DMS 273 treated with DMSO at 0.1 percent for 48 hours (cell line): ENCODE data around the gene SHROOM3.

Experiments
- DNase-seq: peaks from one replicate; lab custom pipeline; 2025; lab: John Stamatoyannopoulos, UW

Gene SHROOM3

GRCh38 chr4:76751612-76752343 is 316.7 kb downstream of the SHROOM3 start:
- DNase-seq: no peak

GRCh38 chr4:76752861-76753501 is 318.0 kb downstream of the SHROOM3 start:
- DNase-seq: peak; percentile 10

DNA sequence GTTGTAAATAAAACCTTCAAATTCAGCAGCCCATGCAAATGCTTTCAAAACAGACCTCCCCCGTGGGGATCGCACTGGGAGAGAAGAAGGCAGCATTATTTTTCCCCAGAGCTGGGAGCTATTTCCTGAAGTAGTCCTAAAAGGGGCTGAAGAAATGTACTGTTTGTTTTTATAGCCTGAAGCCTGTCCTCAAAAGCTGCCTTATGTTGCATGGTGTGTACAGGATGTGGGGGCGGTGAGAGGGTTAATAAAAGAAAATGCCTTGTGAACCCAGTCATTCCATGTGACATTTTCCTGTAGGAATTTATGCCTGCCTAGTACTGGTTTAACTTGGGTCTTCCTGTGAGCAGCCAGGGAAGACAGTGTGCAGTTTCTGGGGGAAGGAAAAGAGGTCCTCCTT is 318.8 kb downstream of the SHROOM3 start:
- no peak for DNase-seq

- no peak for DNase-seq
Observed at GRCh38 chr4:76754439-76754838, 319.4 kb downstream of the SHROOM3 start.

- no peak for DNase-seq
Observed at GRCh38 chr4:76755756-76756155, 320.7 kb downstream of the SHROOM3 start.

- no peak for DNase-seq
Observed at GRCh38 chr4:76756416-76756815, 321.4 kb downstream of the SHROOM3 start.

DNA sequence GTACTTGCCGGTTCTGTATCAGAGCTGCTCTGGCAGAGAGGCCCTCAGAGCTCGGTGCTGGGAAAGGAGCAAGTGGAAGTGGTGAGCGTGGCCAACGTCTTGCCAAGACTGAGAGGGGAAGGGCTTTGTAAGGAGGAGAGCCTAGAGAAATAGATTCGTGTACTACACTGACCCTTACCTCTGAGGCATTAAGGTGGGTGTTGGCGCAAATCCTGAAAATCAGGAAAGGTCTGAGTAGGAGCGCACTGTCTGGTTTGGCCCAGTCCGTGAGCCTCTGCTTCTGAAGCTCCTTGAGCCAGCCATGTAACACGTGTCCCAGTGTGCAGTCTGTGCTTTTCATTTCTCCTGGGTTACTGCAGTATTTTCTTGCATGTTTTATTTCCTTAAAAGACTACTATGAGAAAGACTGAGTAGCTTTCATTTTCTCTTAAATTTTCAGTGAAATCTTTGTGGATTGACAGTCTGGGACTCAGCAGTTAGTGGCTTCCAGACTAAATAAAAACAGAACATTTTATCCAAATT is 322.4 kb downstream of the SHROOM3 start:
- DNase-seq: no peak

DNA sequence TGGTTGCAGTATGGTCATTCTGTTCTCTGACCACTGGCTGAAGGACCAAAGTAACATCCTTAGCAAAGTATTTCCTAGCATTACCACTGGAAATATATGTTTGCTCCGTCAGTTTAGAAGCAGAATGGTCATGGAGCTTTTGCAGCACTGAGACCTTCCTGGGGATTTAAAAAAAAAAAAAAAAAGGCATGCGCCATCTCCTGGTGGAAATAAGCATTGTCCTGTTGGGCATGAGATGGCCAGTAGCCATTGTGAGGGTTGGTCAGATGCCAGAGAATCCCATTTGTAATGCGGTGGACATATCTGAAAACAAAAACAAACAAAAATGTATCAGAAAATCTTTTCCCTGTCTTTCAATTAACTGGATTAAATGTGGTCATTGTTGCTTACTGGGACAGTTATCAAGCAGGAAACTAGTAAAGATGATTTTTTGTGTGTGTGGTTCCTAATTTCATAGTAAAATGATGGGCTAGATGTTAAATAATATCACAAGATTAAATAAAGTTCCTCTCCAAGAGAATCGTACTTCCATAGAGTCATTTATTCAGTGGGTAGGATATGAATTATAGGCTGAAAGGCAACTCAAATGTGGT is 323.4 kb downstream of the SHROOM3 start:
- peak; percentile 9 for DNase-seq

DNA sequence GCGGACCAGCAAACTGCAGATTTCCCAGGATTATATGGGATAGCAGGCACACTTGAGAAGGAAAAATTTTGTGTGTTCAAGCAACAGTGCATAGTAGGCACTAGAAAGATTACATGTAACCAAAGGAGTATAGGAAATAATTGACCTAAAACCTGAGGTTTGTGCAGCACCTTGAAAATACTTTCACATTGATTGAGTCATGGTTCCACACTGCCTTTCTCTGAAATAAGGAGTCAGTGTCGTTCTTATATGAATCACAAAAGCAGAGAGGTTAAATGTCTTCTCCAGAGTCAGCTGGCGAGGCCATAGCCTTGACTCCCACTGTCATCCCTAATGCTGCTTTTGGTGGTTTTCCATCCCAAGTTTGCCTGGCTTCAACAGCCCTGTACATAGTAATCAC is 324.0 kb downstream of the SHROOM3 start:
- no peak for DNase-seq

DNA sequence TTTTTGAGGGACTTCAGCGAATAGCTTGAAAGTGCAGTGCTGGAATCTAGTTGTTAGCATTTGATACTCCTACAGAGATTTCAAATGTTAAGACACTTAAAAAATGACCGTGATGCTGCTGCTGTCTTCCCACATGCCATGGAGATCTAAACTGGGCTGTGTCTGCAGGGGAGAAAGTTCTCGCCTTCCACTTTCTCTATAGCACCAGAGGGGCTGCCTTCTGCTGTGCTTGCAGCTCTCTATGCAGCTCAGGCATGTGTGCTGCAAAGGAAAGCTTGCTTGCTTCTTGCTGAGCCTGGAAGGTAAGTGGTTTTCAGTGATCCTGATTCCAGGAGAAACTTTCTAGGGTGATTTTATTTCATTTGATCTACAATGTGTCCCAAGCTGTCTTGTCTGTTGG is 325.2 kb downstream of the SHROOM3 start:
- DNase-seq: no peak

DNA sequence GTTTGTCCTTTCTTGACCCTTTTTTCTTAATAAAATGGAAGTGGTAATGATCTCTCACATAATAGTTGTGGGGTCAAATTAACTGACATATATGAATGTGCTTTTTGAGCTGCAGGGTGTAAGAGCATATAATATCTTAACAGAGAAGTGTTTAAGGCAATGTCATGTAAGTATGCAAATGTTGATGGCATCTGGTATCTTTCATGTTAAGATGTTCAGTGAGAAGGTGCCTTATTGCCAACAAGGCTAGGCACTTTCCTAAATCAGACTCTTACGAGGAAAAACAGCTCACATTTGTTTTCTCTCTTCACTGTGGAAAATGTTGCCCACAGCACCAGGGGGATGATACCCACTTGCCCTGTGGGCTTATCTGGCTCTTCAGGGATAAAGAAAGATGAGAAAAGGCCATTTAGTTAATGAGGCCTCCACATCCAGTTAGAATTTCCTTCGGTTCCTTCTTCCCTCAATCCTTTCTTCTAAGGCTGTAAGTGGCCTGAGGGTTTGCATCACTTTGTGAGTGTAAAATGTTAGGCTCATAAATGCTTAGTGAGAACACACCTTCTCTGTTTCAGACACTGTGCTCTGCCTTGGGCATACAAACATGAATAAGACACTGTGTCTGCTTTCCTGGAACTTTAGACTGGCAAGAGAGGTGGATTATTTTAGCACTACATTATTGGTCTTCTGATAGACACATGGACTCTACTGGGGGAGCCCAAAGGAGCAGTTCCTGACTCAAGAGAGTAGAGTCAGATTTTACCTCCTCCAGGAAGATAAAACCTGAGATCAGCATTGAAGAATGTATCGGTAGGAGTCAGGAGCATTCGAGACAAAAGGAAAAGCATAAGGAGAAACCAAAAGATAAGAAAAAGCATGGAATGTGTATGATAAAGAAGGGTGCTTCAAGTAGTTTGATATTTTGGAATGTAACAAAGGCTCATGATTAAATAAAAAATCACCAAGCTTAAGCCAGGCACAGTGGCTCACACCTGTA is 327.4 kb downstream of the SHROOM3 start:
- DNase-seq: no peak

DNA sequence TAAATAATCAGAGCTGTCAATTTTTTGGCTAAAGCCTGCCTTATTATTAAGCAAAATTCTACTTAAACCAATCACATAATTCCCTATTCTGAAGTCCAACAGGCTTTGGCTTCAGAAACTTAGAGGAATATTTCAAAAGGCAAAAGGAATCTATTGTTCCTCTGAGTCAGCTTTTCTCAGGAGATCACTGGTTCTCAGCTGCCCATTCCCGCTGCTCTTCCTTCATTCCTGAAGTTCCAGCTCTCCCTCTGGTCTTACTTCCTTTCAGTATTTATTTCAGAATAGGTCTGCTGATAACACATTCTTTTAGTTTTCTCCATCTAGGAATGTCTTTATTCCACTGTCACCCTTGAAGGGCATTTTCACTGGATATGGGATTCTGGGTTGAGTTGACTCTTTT is 329.2 kb downstream of the SHROOM3 start:
- DNase-seq: no peak

DNA sequence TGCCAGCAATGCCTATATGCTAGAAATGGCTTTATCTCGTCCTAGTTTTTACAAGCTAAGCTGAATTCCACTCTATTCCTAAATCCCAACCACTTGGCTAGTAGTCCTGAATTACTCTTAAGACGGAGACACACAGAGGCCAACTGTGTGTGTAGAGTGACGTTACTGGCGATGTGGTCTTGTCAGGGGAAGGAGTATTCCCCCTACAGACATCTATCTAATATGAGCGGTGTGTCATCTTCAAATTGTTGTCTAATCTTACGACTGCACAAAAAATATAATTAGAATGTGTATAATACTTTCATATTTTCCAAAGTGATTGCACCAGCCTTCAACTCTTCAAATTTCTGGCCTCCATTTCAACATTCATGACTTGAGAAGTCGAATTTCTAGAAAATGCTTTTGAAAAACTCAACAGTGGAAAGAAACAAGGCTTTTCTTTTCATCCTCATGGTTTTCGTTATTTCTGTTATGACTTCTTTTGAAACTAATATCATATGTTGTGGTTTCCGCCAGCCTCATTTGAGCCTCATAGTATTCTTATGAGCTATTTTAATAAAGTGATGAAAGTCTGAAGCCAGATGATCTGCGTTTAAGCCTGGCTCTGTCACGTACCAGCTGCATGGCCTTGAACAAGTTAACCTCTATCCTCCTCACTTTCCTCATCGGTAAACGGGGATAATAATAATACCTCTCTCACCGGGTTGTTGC is 330.6 kb downstream of the SHROOM3 start:
- no peak for DNase-seq

GRCh38 chr4:76767983-76768382 is 333.0 kb downstream of the SHROOM3 start:
- no peak for DNase-seq

GRCh38 chr4:76772498-76773106 is 337.6 kb downstream of the SHROOM3 start:
- no peak for DNase-seq

DNA sequence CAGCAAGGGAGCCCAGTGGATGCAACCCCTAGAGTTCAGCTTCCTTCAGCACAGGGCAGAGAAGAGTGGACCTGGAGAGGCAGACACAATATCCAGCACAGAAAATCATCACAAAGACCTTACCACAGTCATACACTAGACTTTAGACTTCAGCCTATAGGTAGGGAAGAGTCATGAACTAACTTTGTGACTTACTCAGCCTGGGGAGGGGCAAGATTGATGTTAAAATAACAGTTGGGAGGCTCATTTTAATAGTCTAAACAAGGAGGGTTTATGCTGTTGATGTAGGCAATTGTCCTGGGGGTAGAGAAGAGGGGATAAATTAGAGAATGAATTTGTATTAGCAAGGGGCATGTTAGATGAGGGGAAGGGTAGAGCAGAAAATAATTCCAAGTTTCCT is 338.7 kb downstream of the SHROOM3 start:
- DNase-seq: no peak

DNA sequence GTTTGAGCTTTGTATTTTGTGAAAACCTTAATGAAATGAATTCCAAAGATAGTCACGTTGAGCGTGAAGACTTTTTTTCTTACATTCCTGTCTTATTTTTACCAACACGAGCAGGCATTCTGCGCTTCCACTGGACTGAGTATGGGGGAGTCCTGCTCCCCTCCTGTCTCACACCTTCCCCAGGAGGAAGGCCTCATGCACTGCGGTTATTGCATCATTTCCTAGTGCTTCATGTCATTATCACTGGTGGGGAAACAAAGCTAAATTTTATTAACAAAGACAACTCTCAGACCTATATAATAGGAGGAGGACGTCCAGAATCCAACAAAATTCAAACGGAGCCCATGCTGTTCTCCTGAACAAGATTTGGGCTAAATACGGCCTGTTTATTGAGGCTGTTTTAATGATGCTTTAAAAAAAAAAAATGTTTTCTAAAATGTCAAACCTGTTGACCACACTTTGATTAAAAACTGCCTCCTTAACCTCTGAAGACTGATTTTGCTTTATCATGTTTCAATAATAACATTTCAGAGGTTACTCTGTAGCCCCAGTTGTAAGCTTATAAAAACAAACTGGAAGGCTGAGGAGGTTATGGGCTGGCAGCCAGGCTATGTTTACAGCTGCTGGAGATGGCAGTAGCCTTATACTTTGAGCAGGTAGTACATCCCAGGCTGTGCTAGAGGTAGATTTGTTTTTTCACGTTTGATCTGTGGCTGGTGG is 344.9 kb downstream of the SHROOM3 start:
- no peak for DNase-seq

DNA sequence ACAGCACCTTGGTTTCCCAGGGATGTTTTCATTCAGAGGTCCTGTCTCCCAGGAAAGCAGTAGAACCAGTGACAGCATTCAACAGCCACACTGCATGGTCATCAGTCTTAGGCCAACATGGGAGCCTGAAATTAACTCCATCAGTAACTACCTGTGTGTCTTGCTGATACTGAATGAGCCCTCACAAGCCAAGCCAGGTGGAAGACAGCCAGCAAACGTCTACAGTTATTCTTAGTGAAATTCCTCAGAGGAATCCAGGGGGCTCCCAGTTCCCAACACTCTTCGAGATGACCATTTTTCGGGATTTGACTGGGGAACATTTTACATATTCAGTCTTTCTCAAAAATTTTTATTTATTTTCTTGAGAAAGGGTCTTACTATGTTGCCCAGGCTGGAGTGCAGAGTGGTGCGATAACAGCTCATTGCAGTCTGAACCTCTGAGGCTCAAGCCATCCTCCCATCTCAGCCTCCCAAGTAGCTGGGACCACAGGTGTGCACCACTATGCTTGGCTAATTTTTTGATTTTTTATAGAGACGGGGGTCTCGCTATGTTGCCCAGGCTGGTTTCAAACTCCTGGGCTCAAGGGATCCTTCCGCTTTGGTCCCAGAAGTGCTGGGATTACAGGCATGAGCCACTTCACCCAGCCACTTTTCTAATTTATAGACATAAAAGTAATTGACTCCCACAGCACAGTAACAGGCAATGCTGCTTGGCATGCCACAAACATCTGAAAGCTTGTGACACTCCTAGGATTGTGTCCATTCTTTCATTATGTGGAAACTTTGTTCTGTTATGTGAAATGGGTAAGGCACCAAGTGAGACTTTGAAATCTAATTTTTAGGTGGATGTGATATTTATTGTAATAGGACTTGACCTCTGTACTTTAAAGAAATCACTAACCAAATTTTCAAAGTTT is 346.0 kb downstream of the SHROOM3 start:
- DNase-seq: no peak
